Heart left ventricle (tissue), 16 donors: ENCODE data around the gene C12orf76. TPM values are rescaled to one million over a fixed set of nuclear protein-coding genes. Genes with fewer than 3 reads are reported as not detected.

Experiments used
- ATAC-seq, 4 donors: fragments of 200-7000 bp; cut with Tn5 transposase; one replicate each; pipeline ENCODE4 v1.9.1; 2020 to 2022; ENCODE audit warnings: moderate library complexity in 4 of 4, mild to moderate bottlenecking in 3 of 4, moderate number of reproducible peaks in 1 of 4
- DNase-seq, 5 donors: peaks; one replicate each; pipeline ENCODE4 v3.0.0-alpha.2; 2020
- H3K27ac ChIP-seq, 12 donors: fragments of 200-600 bp; sonication (generic) in 4 of 12; one replicate each; pipeline versions ENCODE4 v1.5.0 to v1.8.0; 2016 to 2022; ENCODE audit warnings: mild to moderate bottlenecking in 2 of 12
- H3K27me3 ChIP-seq, 9 donors: fragments of 200-600 bp; sonication (generic) in 2 of 9; one replicate each; pipeline versions ENCODE4 v1.5.1 to v1.8.0; 2016 to 2022; ENCODE audit warnings: mild to moderate bottlenecking in 3 of 9
- H3K36me3 ChIP-seq, 9 donors: fragments of 200-600 bp; sonication (generic) in 2 of 9; one replicate each; pipeline versions ENCODE4 v1.5.0 to v1.8.0; 2018 to 2022; ENCODE audit warnings: mild to moderate bottlenecking in 2 of 9
- H3K4me1 ChIP-seq, 12 donors: fragments of 200-600 bp; sonication (generic) in 4 of 12; one replicate each; pipeline versions ENCODE4 v1.5.0 to v1.8.0; 2016 to 2022; ENCODE audit warnings: mild to moderate bottlenecking in 3 of 12
- H3K4me3 ChIP-seq, 12 donors: fragments of 200-600 bp; sonication (generic) in 4 of 12; one replicate each; pipeline versions ENCODE4 v1.5.0 to v1.8.0; 2017 to 2022; ENCODE audit warnings: mild to moderate bottlenecking in 9 of 12, moderate library complexity in 4 of 12
- H3K9me3 ChIP-seq, 12 donors: fragments of 200-600 bp; sonication (generic) in 4 of 12; one replicate each; pipeline versions ENCODE4 v1.5.0 to v1.8.0; 2016 to 2022; ENCODE audit warnings: mild to moderate bottlenecking in 1 of 12
- POLR2A ChIP-seq, 2 donors: fragments of 450-650 bp; IDR thresholded peaks; one replicate each; pipeline ENCODE4 v1.6.1; 2017; ENCODE audit warnings: antibody characterized with exemption in 2 of 2, mild to moderate bottlenecking in 2 of 2, moderate library complexity in 2 of 2
- WGBS, 4 donors: extraction: QIAGEN DNeasy Blood & Tissue Kit in 2 of 4; methylation state at CpG; one replicate each; pipeline versions ENCODE4 v1.1.5 to v1.1.7; 2013 to 2018; 5-methylcytosine and 5-hydroxymethylcytosine counted together
- intact Hi-C, 10 donors: fragments of 100-400 bp; cut with DNase I; formaldehyde crosslinking; loops; one replicate each; pipeline versions ENCODE4 v1.11.1 to v1.14.2; 2022
- polyA plus RNA-seq, 2 donors: library from polyadenylated mRNA; stranded (reverse); fragments of 200-250 nt; gene quantifications; one replicate each; pipeline ENCODE4 v1.2.3, GENCODE V29; 2013
- total RNA-seq, 9 donors: library from RNA; depleted of rRNA in 2 of 9; stranded (reverse); fragments of >200 nt in 2 of 9; fragmentation: NEBNext Ultra II Directional in 3 of 9; extraction: Animal tissue kit (Norgen Biotek cat#: 25700) in 3 of 9; gene quantifications; one replicate each; pipeline versions ENCODE4 v1.1.0 to v1.2.4, GENCODE V29; 2016 to 2023
- TF ChIP-seq, protein P1 (sequence below), 12 donors: fragments of 200-600 bp; sonication (generic) in 4 of 12; IDR thresholded peaks; one replicate each; pipeline versions ENCODE4 v1.5.0 to v1.8.0; 2018 to 2022; ENCODE audit warnings: antibody characterized with exemption in 12 of 12, mild to moderate bottlenecking in 5 of 12
- donor health status: ischemic (EF 13 %, LVEDD 7.1; RV severe dilation, severe dysfunction).
- donor health status: healthy with polysubstance abuse.
- donor health status: DM: no; HTN: yes; CAD: no.
- donor health status: DM: no; HTN: no; CAD: no.
- donor health status: ischemic (EF 25% LVEDD 6.9; RV normal size, moderate dysfunction).
- donor health status: ischemic (EF 25% LVEDD 5.7; RV mildly dilated, moderate dysfunction).
- donor health status: healthy.
- donor health status: DM: yes; HTN: yes; CAD: no.
- donor health status: ischemic (EF 35%, LVEDD 5.7; RV mildly dilated, moderate dysfunction).
- donor health status: nonischemic (EF 11% LVEDD 7.7; RV severe dilation, severe dysfunction).
- donor health status: DM: yes; HTN: yes; CAD: no.
- donor health status: PGD.
- donor health status: ischemic (EF 29% LVEDD 5.4; RV normal size, mild dysfunction).
- donor health status: nonischemic (EF 23%, LVEDD 6.1; RV moderate dilation, normal function).

The C12orf76 gene
- total and polyA plus RNA-seq, 11 donors = 3.5 to 13.3 (median 4.7) TPM

DNA sequence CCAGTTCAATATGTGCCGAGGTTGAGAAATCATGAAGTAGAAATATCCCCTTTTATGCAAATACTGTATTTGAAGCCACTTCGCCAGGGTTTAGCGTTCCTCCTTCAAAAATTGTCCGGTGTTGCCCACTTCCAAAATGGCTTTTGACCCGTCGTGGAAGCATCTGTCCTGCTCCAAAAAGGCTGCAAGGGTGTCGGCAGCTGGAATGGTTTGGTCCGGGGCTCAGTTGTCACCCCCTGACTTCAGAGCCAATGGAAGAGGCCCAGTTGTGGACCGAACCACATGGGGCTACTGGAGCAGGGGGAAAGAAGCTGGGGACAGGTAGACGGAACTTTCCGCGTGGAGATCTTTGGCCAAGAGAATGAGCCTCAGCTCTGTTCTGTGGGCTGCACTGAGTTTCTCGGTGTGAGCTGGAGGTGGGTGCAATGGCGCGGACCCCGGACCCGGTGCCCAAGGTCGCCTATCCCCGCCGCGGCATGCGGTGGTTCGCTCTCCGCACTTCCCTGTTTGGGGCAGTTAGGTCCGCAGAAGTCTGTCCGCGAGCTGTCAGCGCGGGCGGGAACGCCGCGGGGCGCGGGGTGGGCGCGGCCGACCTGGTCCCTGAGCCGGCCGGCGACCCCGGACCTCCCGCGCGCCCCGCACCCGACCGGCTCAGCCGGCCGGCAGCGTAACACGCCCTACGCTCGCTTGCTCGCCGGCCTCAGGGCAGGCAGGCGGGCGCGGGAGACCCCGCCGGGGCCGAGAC, 49.2 kb downstream of the C12orf76 start, which contains the start of gene ANKRD13A:
TSS of gene ANKRD13A (plus strand) at position 527 of the 745 bp plus-strand sequence. CDS start 259 bp downstream, outside the sequence.
- H3K36me3 ChIP-seq = peaks cover 0 to 13% (median 0%) of the 10 kb centered on the region in 9 donors
- peak in 1 of 2 donors; percentile 77 for TF ChIP-seq POLR2A (IDR thresholded peaks at IDR 0.05)
- TF ChIP-seq, protein P1, sequence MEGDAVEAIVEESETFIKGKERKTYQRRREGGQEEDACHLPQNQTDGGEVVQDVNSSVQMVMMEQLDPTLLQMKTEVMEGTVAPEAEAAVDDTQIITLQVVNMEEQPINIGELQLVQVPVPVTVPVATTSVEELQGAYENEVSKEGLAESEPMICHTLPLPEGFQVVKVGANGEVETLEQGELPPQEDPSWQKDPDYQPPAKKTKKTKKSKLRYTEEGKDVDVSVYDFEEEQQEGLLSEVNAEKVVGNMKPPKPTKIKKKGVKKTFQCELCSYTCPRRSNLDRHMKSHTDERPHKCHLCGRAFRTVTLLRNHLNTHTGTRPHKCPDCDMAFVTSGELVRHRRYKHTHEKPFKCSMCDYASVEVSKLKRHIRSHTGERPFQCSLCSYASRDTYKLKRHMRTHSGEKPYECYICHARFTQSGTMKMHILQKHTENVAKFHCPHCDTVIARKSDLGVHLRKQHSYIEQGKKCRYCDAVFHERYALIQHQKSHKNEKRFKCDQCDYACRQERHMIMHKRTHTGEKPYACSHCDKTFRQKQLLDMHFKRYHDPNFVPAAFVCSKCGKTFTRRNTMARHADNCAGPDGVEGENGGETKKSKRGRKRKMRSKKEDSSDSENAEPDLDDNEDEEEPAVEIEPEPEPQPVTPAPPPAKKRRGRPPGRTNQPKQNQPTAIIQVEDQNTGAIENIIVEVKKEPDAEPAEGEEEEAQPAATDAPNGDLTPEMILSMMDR (IDR thresholded peaks at IDR 0.05) = no peak
- ATAC-seq (peak; percentile 84 to 94 (median 90)), DNase-seq (peak; percentile 93 to 94 (median 93))
- WGBS, 4 donors = 1% methylated on average over 17 to 62 of the region's 62 CpGs
- no peaks in the 10 kb centered on the region for H3K27me3 ChIP-seq
- no peaks in the 10 kb centered on the region for H3K9me3 ChIP-seq
- peak within 1 kb of the TSS; percentile 80 to 99 (median 90) for H3K4me3 ChIP-seq
- H3K4me1 ChIP-seq = peaks cover 0 to 60% (median 26%) of the 10 kb centered on the region in 12 donors
- H3K27ac ChIP-seq = peak within 1 kb of the TSS; percentile 70 to 95 (median 90)
- intact Hi-C loops = loop anchor here in 4 of 10 donors (5.0 kb wide), 3 partner anchors 37 to 52 kb away; partner anchors contain the start of gene C12orf76 (in 1 of the 4)

DNA sequence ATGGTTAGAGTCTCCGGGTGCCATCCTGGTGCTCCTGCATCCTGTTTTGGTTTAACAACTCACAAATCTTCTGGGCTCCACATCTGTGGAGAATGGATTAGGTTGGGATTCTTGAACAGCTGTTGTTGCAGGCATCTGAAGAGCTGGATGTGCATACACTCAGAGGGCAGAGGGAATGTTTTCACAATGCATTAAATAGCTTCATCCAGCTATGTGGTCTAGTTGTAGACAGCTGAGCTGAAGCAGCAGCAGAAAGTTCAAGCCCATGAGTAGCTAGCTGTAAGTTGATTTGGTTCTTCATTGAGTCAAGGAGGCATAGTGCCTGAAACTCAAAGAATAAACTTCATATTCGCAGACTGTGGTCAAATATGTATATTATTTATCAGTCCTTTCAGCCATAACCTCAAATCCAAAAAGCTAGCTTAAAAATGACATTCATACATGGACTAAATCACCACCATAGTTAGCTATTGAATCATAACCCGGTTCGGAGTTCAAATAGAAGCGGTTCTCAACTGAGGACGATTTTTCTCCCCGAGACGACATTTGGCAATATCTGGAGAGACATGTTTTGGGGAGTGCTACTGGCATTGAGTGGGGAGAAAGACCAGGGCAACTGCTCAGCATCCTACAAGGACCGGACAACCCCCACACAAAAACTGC, 50.0 kb downstream of the C12orf76 start:
- DNase-seq (no peak), ATAC-seq (no peak)
- H3K27ac ChIP-seq = peak overlapping the region in 11 of 12 donors; percentile 78 to 95 (median 90)
- peaks cover 0 to 67% (median 31%) of the 10 kb centered on the region in 12 donors for H3K4me1 ChIP-seq
- TF ChIP-seq, protein P1 (IDR thresholded peaks at IDR 0.05) = no peak
- TF ChIP-seq POLR2A (IDR thresholded peaks at IDR 0.05) = no peak
- peak overlapping the region in 11 of 12 donors; percentile 80 to 99 (median 89) for H3K4me3 ChIP-seq
- no peaks in the 10 kb centered on the region for H3K9me3 ChIP-seq
- intact Hi-C loops = loop anchor here in 4 of 10 donors (5.0 kb wide), 3 partner anchors 36 to 51 kb away; partner anchors contain the start of gene C12orf76 (in 1 of the 4)
- H3K27me3 ChIP-seq = no peaks in the 10 kb centered on the region
- H3K36me3 ChIP-seq = peaks cover 0 to 9% (median 0%) of the 10 kb centered on the region in 9 donors
- WGBS, 4 donors = 50 to 67% (median 66%) methylated on average over 9 of the region's 9 CpGs

DNA sequence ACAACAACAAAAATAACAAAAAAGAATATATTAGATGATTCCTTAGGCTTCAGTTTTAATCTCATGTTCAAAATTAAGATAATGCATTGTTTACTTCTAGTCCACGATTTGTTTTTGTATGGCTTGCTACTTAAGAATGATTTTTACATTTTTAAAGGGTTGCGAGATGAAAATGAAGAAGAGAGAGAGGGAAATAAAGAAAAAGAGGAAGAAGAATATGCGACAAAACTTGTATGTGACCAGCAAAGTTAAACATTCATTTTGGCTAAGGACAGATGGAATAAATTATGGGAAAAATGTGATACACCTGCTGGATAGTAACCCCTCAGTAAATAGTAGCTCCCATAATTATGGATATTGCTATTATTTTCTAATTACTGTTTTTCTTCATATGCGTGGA, 50.9 kb downstream of the C12orf76 start:
- Histone ChIP-seq H3K4me3 (no peak overlapping the region), H3K4me1 (peaks cover 0 to 75% (median 33%) of the 10 kb centered on the region in 12 donors), H3K9me3 (no peaks in the 10 kb centered on the region), H3K27ac (peak overlapping the region in 1 of 12 donors; percentile 16), H3K36me3 (peaks cover 0 to 4% (median 0%) of the 10 kb centered on the region in 9 donors), H3K27me3 (no peaks in the 10 kb centered on the region)
- 91 to 95% (median 93%) methylated on average over 4 of the region's 4 CpGs for WGBS, 4 donors
- intact Hi-C loops = loop anchor here in 4 of 10 donors (5.0 kb wide), 3 partner anchors 35 to 50 kb away; partner anchors contain the start of gene C12orf76 (in 1 of the 4)
- ATAC-seq (no peak), DNase-seq (no peak)
- TF ChIP-seq, protein P1 (IDR thresholded peaks at IDR 0.05) = no peak
- no peak for TF ChIP-seq POLR2A (IDR thresholded peaks at IDR 0.05)
